ENCODE results near the gene PRR36.

The PRR36 gene

DNA sequence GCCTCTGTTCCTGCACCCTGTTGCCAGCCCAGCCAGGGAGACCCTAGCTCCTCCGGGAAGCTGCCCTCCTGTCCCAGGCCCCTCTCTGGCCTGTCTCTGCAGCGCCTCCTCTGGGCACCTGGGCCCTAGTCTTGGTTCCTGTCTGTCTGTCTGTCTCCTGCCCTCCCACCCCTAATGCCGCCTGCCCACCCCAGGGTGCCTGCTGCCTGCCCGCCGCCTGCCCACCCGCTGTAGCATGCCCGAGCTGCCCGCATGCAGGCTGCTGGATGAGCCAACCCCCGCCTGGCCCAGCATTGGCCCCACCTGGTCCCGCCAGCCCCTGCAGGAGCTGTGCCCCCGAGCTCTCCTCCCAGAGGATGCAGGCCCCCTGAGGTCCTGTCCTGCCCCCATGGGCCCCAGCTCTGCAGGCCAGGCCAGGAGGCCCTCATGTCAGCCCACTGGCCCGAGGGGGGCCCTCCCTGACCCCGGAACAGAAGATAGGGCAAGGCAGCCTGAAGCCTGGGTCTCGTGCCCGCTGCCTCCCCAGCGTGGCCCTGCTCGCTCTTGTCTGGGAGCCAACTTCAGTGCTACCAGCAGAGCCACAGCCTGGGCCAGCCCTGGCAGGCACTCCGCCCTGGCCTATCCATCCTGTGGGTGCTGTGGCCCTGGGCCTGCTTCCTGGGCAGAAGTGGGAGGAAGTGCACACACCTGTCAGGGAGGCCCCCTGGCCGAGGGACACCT lies 34.7 kb upstream of the PRR36 start:
- H3K4me3 ChIP-seq (ENCODE audit: low read length) = no peak overlapping the region
- no peak for TF ChIP-seq ZNF274 (IDR thresholded peaks at IDR 0.05; ENCODE audit: low read depth, low read length)

DNA sequence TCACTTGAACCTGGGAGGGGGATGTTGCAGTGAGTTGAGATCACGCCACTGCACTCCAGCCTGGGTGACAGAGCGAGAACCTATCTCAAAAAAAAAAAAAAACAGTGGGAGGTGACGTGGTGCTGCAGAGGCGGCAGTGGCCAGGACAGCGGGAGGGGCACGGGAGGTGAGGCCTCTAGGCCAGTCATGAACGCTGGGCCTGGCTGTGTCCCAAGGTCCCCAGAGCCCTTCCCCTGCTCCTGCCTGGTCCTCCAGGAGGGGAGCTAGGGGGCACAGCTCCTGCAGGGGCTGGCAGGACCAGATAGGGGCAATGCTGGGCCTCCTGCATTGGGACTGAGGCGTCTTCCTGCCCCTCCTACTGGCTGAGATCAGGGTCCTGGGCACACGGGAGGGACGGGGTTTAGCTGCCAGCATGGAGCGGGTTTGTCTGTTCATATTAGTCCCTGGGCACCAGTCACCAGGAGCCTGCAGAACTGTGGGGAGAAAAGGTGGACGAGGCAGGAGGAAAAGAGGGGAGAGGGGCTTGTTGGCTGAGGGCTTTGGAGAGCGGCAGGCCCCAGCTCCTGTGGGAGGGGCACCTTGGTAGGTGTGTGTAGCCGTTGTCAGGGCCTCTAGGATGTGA lies 34.0 kb upstream of the PRR36 start:
- no peak overlapping the region for H3K4me3 ChIP-seq (ENCODE audit: low read length)
- no peak for TF ChIP-seq ZNF274 (IDR thresholded peaks at IDR 0.05; ENCODE audit: low read depth, low read length)

DNA sequence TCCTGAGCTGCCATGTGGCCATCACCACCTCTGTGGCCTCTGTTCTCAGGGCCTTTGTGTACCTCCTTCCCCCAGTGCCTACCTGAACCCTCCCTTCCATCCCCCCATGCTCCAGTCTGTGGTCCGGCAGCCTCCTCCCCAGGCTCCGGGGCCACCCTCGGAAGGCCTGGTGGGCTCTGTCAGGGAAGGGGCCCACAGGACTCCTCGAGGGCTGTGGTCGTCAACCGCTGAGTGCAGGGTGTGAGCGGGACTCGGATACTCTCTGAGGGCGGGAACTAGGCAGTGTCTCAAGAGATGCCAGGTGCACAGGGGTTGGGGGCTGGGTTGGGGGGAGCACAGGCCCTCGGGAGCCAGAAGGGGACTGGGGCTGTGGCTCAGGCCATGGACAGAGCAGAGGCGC lies 33.4 kb upstream of the PRR36 start:
- TF ChIP-seq ZNF274 (IDR thresholded peaks at IDR 0.05; ENCODE audit: low read depth, low read length) = no peak
- no peak overlapping the region for H3K4me3 ChIP-seq (ENCODE audit: low read length)

DNA sequence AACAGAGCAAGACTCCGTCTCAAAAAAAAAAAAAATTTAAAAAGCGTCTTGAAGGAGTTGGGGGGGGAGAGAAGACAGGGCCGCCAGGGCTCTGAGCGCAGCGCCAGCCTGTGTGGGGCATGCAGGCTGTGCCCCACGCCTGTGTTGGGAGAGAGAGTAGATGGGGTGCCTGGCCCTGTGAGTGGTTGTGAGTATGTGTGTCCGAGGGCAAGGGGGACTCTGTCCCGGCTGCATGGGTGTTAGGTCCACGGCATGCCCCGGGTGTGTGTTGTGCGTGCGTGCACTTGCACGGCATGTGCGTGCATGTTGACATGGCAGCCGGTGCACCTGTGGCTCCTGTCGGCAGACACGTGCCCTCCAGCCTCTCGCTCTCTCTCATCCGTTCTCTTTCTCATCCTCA lies 32.9 kb upstream of the PRR36 start:
- H3K4me3 ChIP-seq (ENCODE audit: low read length) = no peak overlapping the region
- TF ChIP-seq ZNF274 (IDR thresholded peaks at IDR 0.05; ENCODE audit: low read depth, low read length) = no peak

GRCh38 chr19:7905859-7906258 lies 31.7 kb upstream of the PRR36 start:
- TF ChIP-seq ZNF274 (IDR thresholded peaks at IDR 0.05; ENCODE audit: low read depth, low read length) = no peak
- no peak overlapping the region for H3K4me3 ChIP-seq (ENCODE audit: low read length)

- no peak for TF ChIP-seq ZNF274 (IDR thresholded peaks at IDR 0.05; ENCODE audit: low read depth, low read length)
- no peak overlapping the region for H3K4me3 ChIP-seq (ENCODE audit: low read length)
These were observed 31.1 kb upstream of the PRR36 start for GRCh38 chr19:7905268-7905667.

DNA sequence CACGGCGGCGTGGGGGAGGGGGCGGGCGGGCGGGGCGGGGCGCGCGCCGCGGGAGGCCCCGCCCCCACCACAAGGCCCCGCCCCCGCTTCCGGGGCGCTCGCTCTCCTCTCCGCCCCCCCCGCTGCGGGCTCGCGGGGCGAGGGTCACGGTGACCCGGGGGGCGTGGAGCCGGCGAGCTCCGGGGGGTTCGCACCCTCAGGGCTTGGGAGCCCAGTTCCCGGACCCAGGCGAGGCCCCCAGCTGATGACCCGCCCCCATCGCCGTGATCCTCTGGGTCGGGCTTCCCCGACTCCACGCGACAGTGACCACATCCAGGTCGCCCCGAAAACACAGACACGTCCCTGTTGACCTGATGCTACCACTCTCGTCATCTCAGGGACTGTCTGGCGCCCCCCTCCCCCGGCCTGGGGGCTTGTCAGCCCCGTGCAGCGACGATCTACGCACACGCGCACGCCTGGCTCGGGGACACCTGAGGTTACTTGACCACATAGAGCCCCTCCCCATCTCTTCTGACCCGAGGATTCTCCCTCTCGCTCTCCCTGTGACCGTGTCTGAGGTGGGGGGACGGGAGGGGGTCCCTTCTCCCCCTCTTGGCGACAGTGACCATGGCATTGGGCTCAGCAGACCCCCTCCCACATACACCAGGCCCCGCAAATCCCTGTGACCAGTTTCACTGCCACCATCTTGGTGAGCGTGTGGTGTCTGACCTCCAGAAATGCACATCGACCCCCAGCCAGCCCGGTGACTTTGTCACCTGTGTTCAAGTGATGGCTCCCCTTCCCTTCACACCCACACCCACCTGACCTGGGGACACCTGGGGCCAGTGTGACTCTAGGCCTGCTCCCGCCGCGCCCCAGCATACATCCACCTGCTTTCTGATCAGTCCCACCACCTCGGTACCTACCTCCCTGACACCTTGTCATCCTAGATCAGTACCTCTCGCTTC lies 30.2 kb upstream of the PRR36 start:
- H3K4me3 ChIP-seq (ENCODE audit: low read length) = peak overlapping the region; percentile 78
- no peak for TF ChIP-seq ZNF274 (IDR thresholded peaks at IDR 0.05; ENCODE audit: low read depth, low read length)

DNA sequence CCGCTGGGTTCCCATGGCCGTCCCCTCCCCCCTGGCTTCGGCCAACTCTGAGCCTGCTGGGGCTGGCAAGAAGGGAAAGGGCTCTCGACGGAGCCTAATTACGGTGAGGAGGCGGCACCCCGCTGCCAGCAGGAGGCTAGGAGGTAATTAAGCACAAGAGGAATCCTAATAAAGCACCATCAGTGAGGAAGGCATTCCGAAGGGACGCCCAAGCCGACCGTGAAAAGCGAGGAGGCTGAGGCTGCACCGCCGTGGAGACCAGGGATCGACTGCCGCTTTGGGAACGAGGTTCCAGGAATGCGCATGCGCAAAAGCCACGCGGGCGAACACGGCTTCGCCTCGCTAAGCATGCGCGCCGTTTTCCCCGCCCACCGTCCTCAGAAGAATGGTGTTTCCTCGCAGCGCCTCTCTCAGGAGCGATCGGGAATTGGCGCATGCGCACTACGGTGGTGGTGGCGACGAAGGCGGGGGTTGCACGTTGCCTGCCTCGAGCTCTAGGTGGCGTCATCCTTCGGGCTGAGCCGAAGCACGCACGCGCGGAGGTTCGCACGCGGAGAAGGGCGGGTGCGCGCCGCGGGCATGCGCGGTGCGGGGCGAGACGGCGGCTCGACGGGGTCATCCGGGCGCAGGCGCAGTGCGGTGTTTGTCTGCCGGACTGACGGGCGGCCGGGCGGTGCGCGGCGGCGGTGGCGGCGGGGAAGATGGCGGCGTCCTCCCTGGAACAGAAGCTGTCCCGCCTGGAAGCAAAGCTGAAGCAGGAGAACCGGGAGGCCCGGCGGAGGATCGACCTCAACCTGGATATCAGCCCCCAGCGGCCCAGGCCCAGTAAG lies 29.3 kb upstream of the PRR36 start, which contains the start of gene MAP2K7:
TSS of gene MAP2K7 (plus strand) at position 634 of the 830 bp plus-strand sequence. CDS start at position 702, 68 bp downstream.
- H3K4me3 ChIP-seq (ENCODE audit: low read length) = peak within 1 kb of the TSS; percentile 78
- no peak for TF ChIP-seq ZNF274 (IDR thresholded peaks at IDR 0.05; ENCODE audit: low read depth, low read length)

DNA sequence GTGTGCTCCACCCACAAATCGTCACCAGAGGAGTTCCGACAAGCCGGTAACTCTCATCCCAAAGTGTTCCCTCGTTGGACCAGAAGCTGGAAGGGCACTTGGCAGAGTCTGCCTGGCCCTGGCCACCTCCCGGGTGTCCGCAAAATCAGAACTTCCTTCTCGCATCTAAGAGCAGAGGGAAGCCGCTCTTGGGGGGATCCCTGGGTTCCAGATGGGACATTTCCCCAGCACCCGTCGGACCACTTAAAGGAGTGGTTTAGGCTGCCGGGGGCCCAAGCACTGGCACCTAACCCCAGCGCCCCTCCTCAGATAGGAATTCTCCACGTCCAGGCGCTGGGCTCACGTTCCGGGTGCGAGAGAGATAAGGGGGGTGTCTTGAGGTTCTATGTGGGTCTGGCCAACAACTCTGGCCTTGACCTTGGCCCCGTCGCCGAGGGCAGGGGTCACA lies 28.6 kb upstream of the PRR36 start:
- no peak for TF ChIP-seq ZNF274 (IDR thresholded peaks at IDR 0.05; ENCODE audit: low read depth, low read length)
- H3K4me3 ChIP-seq (ENCODE audit: low read length) = peak overlapping the region; percentile 72

DNA sequence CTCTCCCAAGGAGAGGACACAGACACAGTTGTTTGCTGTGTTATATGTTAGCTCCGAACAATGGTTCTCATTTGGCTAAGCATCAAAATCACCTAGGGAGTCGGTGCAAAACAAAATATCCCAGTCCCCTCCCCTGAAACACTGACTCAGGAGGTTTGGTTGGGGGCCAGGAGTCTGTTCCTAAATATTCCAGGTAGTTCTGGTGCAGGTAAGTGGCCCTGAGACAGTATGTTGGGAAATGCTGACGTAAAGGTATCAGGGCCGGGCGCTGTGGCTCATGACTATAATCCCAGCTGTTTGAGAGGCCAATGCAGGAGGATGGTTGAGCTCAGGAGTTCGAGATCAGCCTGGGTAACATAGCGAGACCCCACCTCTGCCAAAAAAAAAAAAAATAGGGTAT lies 27.1 kb upstream of the PRR36 start:
- TF ChIP-seq ZNF274 (IDR thresholded peaks at IDR 0.05; ENCODE audit: low read depth, low read length) = no peak
- H3K4me3 ChIP-seq (ENCODE audit: low read length) = no peak overlapping the region

DNA sequence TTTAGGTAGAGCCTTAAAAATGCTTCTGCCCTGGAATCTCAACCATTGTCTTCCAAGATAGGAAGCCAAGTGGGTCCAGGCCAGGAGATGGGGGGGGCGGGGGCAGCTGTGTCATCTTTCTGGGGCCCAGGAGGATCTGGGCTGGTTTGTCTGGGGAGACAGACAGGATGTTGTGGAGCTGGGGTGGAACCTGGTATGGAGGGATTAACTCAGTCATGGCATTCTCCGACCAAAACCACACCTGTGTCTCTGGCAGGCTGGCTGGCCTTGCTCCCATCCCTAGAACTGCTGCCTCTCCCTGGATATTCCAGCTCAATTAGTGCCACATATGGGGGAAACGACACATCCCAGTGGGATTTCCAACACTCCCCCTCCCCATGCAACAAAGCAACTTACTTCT lies 26.7 kb upstream of the PRR36 start:
- no peak overlapping the region for H3K4me3 ChIP-seq (ENCODE audit: low read length)
- no peak for TF ChIP-seq ZNF274 (IDR thresholded peaks at IDR 0.05; ENCODE audit: low read depth, low read length)

GRCh38 chr19:7900401-7900870 lies 26.2 kb upstream of the PRR36 start:
- no peak overlapping the region for H3K4me3 ChIP-seq (ENCODE audit: low read length)
- no peak for TF ChIP-seq ZNF274 (IDR thresholded peaks at IDR 0.05; ENCODE audit: low read depth, low read length)

DNA sequence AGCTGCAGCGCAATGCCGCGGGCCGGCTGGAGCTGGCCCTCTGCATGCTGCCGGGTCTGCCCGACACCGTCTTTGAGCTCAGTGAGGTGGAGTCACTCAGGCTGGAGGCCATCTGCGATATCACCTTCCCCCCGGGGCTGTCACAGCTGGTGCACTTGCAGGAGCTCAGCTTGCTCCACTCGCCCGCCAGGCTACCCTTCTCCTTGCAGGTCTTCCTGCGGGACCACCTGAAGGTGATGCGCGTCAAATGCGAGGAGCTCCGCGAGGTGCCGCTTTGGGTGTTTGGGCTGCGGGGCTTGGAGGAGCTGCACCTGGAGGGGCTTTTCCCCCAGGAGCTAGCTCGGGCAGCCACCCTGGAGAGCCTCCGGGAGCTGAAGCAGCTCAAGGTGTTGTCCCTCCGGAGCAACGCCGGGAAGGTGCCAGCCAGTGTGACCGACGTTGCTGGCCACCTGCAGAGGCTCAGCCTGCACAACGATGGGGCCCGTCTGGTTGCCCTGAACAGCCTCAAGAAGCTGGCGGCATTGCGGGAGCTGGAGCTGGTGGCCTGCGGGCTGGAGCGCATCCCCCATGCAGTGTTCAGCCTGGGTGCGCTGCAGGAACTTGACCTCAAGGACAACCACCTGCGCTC lies 25.7 kb upstream of the PRR36 start:
- H3K4me3 ChIP-seq (ENCODE audit: low read length) = no peak overlapping the region

More for the DNA sequence above, 25.7 kb upstream of the PRR36 start:
- no peak for TF ChIP-seq ZNF274 (IDR thresholded peaks at IDR 0.05; ENCODE audit: low read depth, low read length)

All from GM08714 (cell line).